ENCODE results near the gene TMEM108.

Gene TMEM108

DNA sequence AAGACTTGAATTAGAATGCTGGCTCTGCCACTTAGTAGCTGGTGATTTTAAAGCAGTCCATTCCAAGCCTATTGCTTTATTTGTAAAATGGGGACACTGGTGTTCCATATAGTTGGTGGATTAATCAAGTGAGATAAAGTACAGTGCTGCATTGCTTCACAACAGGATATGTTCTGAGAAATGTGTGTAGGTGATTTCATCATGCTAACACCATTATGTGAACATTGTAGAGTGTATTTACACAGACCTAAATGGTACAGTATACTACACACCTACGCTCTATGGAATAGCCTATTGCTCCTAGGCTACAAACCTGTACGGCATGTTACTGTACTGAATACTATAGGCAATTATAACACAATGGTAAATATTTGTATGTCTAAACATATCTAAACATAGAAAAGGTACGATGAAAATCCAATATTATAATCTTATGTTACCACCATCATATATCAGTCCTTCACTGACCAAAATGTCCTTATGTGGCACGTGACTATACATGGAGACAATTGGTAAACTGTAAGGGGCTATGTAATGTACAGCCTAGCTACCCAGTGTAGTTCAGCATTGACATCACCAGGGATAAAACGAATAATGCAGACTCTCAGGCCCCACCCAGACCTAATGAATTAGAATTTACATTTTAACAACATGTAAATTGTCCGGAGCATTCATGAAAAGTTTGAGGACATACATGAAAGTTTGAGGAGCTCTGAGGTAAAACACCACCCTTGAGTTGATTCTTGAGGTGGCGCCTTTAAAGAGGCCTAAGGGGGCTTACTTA lies 240.3 kb downstream of the TMEM108 start:
- DNase-seq (ENCODE audit: low read depth) = no peak

DNA sequence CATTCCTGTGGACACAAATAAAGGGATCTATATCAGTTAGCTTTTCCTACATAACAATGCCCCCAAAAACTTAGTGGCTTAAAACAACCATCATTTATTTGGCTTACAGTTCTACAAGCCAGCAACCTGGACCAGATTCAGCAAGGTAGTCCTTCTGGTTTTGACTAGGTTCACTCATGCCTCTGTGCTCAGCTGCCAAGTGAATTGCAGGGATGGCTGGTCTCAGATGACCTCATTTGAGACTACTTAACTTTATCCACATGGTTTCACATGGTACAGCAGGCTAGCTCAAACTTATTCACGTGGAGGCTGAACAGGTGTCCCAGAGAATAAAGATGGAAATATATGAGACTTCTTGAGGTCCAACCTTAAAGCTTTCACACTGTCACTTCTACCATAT lies 242.4 kb downstream of the TMEM108 start:
- DNase-seq (ENCODE audit: low read depth) = no peak

- DNase-seq (ENCODE audit: low read depth) = no peak
Measured at GRCh38 chr3:133282236-133282635, 244.0 kb downstream of the TMEM108 start.

DNA sequence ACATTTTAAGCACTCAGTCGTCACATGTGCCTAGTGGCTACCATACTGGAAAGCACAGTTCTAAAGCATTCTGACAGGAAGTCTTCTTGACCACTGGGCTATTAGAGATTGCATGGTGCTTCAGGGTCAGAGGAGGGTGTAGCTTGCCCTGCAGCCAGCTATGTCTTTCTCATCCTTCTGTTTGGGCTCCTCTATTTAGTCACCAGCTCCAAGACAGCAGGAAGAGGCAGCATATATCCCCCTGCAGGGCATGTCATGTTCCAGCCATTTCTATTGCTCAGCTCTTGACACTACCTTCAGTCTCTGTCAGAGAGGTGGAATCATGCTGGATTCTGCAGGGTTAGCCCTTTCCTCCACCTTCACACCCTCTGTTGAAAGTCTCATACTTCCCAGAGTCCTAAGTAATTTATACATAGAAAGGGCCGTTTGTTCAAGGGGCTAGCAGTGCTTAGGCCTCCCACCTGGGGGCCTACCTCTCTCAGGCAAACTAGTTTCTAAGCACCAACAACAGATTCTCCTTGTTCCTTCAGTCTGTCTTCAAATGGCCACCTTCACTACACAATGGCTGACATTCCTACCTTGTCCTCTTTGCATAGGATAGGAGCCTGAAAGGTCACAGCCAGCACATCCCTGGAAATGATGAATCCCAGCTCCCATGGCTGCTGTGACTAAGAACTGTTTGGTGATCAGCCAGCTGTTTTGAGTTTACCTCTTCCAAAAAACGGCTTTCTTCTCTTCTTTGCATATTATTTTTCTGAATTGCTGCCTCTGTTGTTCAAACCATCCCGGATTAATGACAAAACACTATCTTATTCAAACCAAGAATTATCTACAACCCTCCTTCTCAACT lies 246.0 kb downstream of the TMEM108 start:
- no peak for DNase-seq (ENCODE audit: low read depth)

DNA sequence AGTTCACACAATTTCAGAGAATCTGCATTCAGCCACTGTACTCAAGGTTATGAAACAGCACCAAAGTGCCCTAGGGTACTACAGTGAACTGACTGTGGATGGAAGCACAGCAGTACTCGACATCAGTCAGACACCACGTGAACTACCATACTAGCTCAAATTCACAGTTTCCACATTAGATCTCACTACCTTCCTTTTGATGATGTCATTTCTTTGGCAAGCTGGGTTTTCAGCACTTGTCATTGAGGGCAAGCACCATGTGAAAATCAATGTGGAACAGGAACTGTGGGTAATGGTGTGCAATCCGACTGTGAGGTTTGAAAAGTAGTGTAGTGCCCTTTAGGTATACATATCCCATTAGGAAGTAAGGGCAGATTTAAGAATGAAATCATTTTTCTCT lies 251.1 kb downstream of the TMEM108 start:
- no peak for DNase-seq (ENCODE audit: low read depth)

DNA sequence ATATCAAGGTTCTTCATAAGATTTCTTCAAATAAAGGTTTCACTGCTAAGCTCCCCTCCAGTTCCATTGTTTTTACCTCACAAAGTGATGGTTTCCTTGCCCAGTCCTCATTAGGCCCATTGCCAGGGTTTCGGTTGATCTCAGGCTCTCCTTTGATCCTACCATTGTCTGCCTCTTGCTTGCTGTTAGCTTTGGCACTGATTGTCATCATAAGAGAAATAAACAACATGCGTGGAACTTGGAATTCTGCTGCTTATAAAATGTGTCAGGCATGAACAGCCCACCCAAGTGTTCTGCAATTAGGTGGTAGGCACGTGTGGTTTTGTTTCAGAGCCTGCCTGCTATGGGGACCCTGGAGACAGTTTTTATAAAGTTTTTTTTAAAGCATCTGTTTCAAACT lies 254.1 kb downstream of the TMEM108 start:
- DNase-seq (ENCODE audit: low read depth) = no peak

GRCh38 chr3:133293397-133294110 lies 255.4 kb downstream of the TMEM108 start:
- DNase-seq (ENCODE audit: low read depth) = no peak

GRCh38 chr3:133294253-133294652 lies 256.1 kb downstream of the TMEM108 start:
- DNase-seq (ENCODE audit: low read depth) = no peak

GRCh38 chr3:133295199-133295901 lies 257.2 kb downstream of the TMEM108 start:
- DNase-seq (ENCODE audit: low read depth) = no peak

DNA sequence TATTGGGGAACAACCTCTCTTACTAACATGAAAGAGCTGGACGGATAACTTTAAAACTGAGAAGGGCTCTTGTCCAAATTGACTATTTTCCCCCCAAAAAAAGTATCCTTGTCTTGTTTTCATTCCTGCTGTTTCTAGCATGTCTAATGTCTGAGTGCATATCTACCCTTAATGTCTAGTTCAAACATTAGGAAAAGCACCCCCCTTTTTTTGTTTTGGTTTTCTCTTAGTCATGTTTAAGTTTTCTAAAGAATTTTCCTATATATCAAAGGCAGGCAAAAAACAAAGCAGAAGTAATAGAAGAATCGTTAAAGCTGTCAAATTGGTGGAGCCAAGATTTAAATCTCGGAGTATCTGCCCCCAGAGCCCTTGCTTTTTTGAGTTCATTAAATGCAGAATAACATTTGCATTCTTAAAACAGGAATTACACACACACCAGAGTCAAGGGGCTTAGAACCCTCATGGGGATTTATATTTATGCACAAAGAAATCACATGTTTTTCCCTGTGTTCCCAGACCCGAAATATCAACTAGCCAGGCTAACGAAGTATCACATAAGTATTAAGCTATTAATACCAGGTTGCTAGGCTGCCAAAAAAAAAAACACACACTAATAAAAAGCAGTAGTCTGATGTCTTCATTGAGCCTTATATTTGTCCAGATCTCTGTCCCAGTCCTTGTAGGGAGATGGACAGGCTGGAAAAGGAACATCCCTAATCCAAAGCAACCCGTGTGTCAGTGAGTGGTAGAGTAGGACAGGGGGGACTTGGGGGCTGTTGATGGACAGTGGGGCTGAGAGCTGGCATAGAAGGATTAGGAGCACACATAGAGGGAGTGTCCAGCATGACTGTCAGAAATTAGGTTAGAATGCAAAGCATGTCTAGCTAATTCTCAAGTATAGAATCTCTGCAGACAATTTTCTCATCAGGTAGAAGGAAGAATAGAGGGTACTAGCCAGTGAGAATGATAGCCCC lies 258.0 kb downstream of the TMEM108 start:
- no peak for DNase-seq (ENCODE audit: low read depth)

- no peak for DNase-seq (ENCODE audit: low read depth)
Measured at GRCh38 chr3:133296981-133297380, 258.8 kb downstream of the TMEM108 start.

- DNase-seq (ENCODE audit: low read depth) = no peak
Measured at GRCh38 chr3:133300102-133300501, 261.9 kb downstream of the TMEM108 start.

- DNase-seq (ENCODE audit: low read depth) = no peak
Measured at GRCh38 chr3:133301194-133301593, 263.0 kb downstream of the TMEM108 start.

- DNase-seq (ENCODE audit: low read depth) = no peak
Measured at GRCh38 chr3:133301731-133302130, 263.5 kb downstream of the TMEM108 start.

DNA sequence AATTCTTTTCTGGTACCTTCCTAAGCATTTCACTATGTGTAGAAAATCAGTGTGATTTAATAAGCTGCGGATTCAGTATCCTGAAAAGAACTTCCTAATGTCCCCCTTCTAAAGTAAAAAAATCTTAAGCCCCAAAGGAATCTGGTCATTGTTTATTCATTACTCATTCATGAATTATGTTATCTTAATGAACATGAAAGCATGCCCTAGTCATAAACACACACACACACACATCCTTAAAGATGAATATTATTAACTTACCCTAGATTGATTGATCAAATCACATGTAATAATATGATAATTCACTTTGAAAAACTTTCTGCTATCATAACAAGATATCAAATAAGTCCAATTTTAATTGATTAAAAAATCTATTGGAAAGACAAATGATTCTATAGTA lies 265.2 kb downstream of the TMEM108 start:
- no peak for DNase-seq (ENCODE audit: low read depth)

GRCh38 chr3:133317866-133318265 lies 279.7 kb downstream of the TMEM108 start:
- no peak for DNase-seq (ENCODE audit: low read depth)

GRCh38 chr3:133328373-133328772 lies 290.2 kb downstream of the TMEM108 start:
- no peak for DNase-seq (ENCODE audit: low read depth)

- DNase-seq (ENCODE audit: low read depth) = no peak
Measured at GRCh38 chr3:133329626-133330025, 291.4 kb downstream of the TMEM108 start.

- DNase-seq (ENCODE audit: low read depth) = no peak
Measured at GRCh38 chr3:133330065-133330464, 291.9 kb downstream of the TMEM108 start.

- no peak for DNase-seq (ENCODE audit: low read depth)
Measured at GRCh38 chr3:133330522-133330921, 292.3 kb downstream of the TMEM108 start.

GRCh38 chr3:133354721-133355120 lies 316.5 kb downstream of the TMEM108 start:
- no peak for DNase-seq (ENCODE audit: low read depth)
